Body of pancreas (tissue), 4 donors: Measurements from ENCODE around the gene GALNT2. TPM values are rescaled to one million over a fixed set of nuclear protein-coding genes. Genes with fewer than 3 reads are reported as not detected.

Source experiments
- ATAC-seq: fragments of 150-250 bp; one replicate; pipeline ENCODE4 v1.9.1; 2016
- DNase-seq, 4 donors: peaks; one replicate each; pipeline ENCODE4 v3.0.0-alpha.2; 2019
- H3K27ac ChIP-seq, 4 donors: fragments of 200-600 bp; sonication (generic); 1 replicate in 3 of 4; 2 replicates in 1 of 4; pipeline versions ENCODE4 v1.5.1 to v1.6.1; 2016 to 2019; ENCODE audit warnings: mild to moderate bottlenecking in 1 of 4, mixed read lengths in 1 of 4, moderate library complexity in 1 of 4
- H3K27me3 ChIP-seq, 2 donors: fragments of 200-600 bp; sonication (generic); one replicate each; pipeline ENCODE4 v1.6.0; 2016; ENCODE audit warnings: mild to moderate bottlenecking in 1 of 2
- H3K36me3 ChIP-seq, 2 donors: fragments of 200-600 bp; sonication (generic); replicated peaks in 1 of 2; 2 replicates each; pipeline ENCODE4 v1.5.1; 2016; ENCODE audit warnings: low read depth in 2 of 2; ENCODE audit not compliant: insufficient read depth in 1 of 2
- H3K4me1 ChIP-seq: fragments of 200-600 bp; sonication (generic); one replicate; pipeline ENCODE4 v1.6.0; 2016
- H3K4me3 ChIP-seq, 2 donors: fragments of 200-600 bp; sonication (generic); 1 replicate in 1 of 2; 2 replicates in 1 of 2; pipeline ENCODE4 v1.5.1; 2016 to 2019
- H3K9me3 ChIP-seq, 3 donors: fragments of 200-600 bp; sonication (generic); 1 replicate in 2 of 3; 2 replicates in 1 of 3; pipeline ENCODE4 v1.5.1; 2016
- CTCF ChIP-seq, 7 experiments: fragments of 450-650 bp in 4 of 7; fragments of 200-600 bp in 3 of 7; sonication (generic) in 3 of 7; IDR thresholded peaks; one replicate each; pipeline ENCODE4 v1.5.1; 2016 to 2019; ENCODE audit warnings: antibody characterized with exemption in 7 of 7
- POLR2A ChIP-seq, 3 donors: fragments of 450-650 bp; IDR thresholded peaks; one replicate each; pipeline ENCODE4 v1.6.1; 2016; ENCODE audit warnings: antibody characterized with exemption in 3 of 3, mild to moderate bottlenecking in 2 of 3
- WGBS, 2 donors: methylation state at CpG; one replicate each; pipeline ENCODE4 v1.1.5; 2017; 5-methylcytosine and 5-hydroxymethylcytosine counted together
- intact Hi-C: fragments of 100-400 bp; cut with DNase I; formaldehyde crosslinking; loops from one replicate; pipeline ENCODE4 v1.15.1; 2023
- total RNA-seq, 2 donors: library from RNA; depleted of rRNA; stranded (reverse); fragments of >200 nt; gene quantifications; one replicate each; pipeline ENCODE4 v1.1.0, GENCODE V29; 2016

Gene GALNT2
- total RNA-seq, 2 donors from 2014 or later, result 45.9 to 68.6 TPM

- ATAC-seq (no peak), DNase-seq (no peak)
- no peaks in the 10 kb centered on the region for H3K9me3 ChIP-seq
- TF ChIP-seq POLR2A (IDR thresholded peaks at IDR 0.05), result no peak
- TF ChIP-seq CTCF (IDR thresholded peaks at IDR 0.05), result no peak
- intact Hi-C loops, result no loop called here
- H3K4me3 ChIP-seq, result no peak overlapping the region
- no peaks in the 10 kb centered on the region for H3K4me1 ChIP-seq
- no peak overlapping the region for H3K27ac ChIP-seq
- WGBS, 2 donors, result 90 to 100% methylated on average over 2 of the region's 2 CpGs
- H3K27me3 ChIP-seq, result no peaks in the 10 kb centered on the region
- H3K36me3 ChIP-seq, result peaks cover 0 to 19% of the 10 kb centered on the region in 2 donors
Measured at GRCh38 chr1:230253150-230253549, 186.1 kb downstream of the GALNT2 start.

- 33 to 46% methylated on average over 3 to 4 of the region's 4 CpGs for WGBS, 2 donors
- H3K4me3 ChIP-seq, result no peak overlapping the region
- ATAC-seq (peak; percentile 33), DNase-seq (no peak)
- no peaks in the 10 kb centered on the region for H3K9me3 ChIP-seq
- intact Hi-C loops, result no loop called here
- H3K36me3 ChIP-seq, result peaks cover 0 to 20% of the 10 kb centered on the region in 2 donors
- no peak overlapping the region for H3K27ac ChIP-seq
- no peaks in the 10 kb centered on the region for H3K4me1 ChIP-seq
- no peaks in the 10 kb centered on the region for H3K27me3 ChIP-seq
- no peak for TF ChIP-seq CTCF (IDR thresholded peaks at IDR 0.05)
- no peak for TF ChIP-seq POLR2A (IDR thresholded peaks at IDR 0.05)
Measured at GRCh38 chr1:230254265-230254664, 187.2 kb downstream of the GALNT2 start.

- Histone ChIP-seq H3K9me3 (no peaks in the 10 kb centered on the region), H3K36me3 (peaks cover 0 to 20% of the 10 kb centered on the region in 2 donors), H3K27ac (no peak overlapping the region), H3K27me3 (no peaks in the 10 kb centered on the region), H3K4me3 (no peak overlapping the region), H3K4me1 (no peaks in the 10 kb centered on the region)
- intact Hi-C loops, result no loop called here
- TF ChIP-seq CTCF (IDR thresholded peaks at IDR 0.05), result no peak
- TF ChIP-seq POLR2A (IDR thresholded peaks at IDR 0.05), result no peak
- ATAC-seq, result no peak
- no peak for DNase-seq
- whole genome bisulfite sequencing, 2 donors, result 90 to 94% methylated on average over 5 to 15 of the region's 15 CpGs
Measured at GRCh38 chr1:230255116-230255515, 188.1 kb downstream of the GALNT2 start.

- 91 to 96% methylated on average over 9 to 10 of the region's 10 CpGs for WGBS, 2 donors
- no peak for TF ChIP-seq POLR2A (IDR thresholded peaks at IDR 0.05)
- TF ChIP-seq CTCF (IDR thresholded peaks at IDR 0.05), result no peak
- intact Hi-C loops, result no loop called here
Measured at GRCh38 chr1:230255991-230256390, 189.0 kb downstream of the GALNT2 start.

GRCh38 chr1:230256896-230257295 lies 189.9 kb downstream of the GALNT2 start:
- 88 to 89% methylated on average over 6 of the region's 6 CpGs for WGBS, 2 donors
- H3K27me3 ChIP-seq, result no peaks in the 10 kb centered on the region
- H3K27ac ChIP-seq, result no peak overlapping the region
- intact Hi-C loops, result no loop called here
- DNase-seq (no peak), ATAC-seq (no peak)
- H3K36me3 ChIP-seq, result peaks cover 0 to 16% of the 10 kb centered on the region in 2 donors
- peaks cover 7% of the 10 kb centered on the region for H3K4me1 ChIP-seq
- no peak for TF ChIP-seq CTCF (IDR thresholded peaks at IDR 0.05)
- no peak for TF ChIP-seq POLR2A (IDR thresholded peaks at IDR 0.05)
- no peak overlapping the region for H3K4me3 ChIP-seq
- no peaks in the 10 kb centered on the region for H3K9me3 ChIP-seq

More at GRCh38 chr1:230255991-230256390, 189.0 kb downstream of the GALNT2 start:
- Histone ChIP-seq H3K4me1 (no peaks in the 10 kb centered on the region), H3K9me3 (no peaks in the 10 kb centered on the region), H3K27me3 (no peaks in the 10 kb centered on the region), H3K36me3 (peaks cover 0 to 16% of the 10 kb centered on the region in 2 donors), H3K4me3 (no peak overlapping the region), H3K27ac (no peak overlapping the region)
- ATAC-seq (no peak), DNase-seq (no peak)
